Measurements from ENCODE around the gene PACRG.

Gene PACRG

GRCh38 chr6:163255265-163255664 is 527.5 kb downstream of the PACRG start:
- DNase-seq = no peak

- no peak for DNase-seq
These were observed 531.9 kb downstream of the PACRG start for GRCh38 chr6:163259689-163260088.

GRCh38 chr6:163260111-163260895 is 532.5 kb downstream of the PACRG start:
- no peak for DNase-seq

GRCh38 chr6:163260911-163261310 is 533.1 kb downstream of the PACRG start:
- DNase-seq = no peak

- no peak for DNase-seq
These were observed 533.6 kb downstream of the PACRG start for GRCh38 chr6:163261361-163261760.

GRCh38 chr6:163262080-163262479 is 534.3 kb downstream of the PACRG start:
- no peak for DNase-seq

GRCh38 chr6:163263196-163263595 is 535.4 kb downstream of the PACRG start:
- no peak for DNase-seq

GRCh38 chr6:163263998-163264661 is 536.4 kb downstream of the PACRG start:
- no peak for DNase-seq

- DNase-seq = no peak
These were observed 536.9 kb downstream of the PACRG start for GRCh38 chr6:163264662-163265035.

- DNase-seq = no peak
These were observed 553.9 kb downstream of the PACRG start for GRCh38 chr6:163281634-163282033.

- no peak for DNase-seq
These were observed 554.9 kb downstream of the PACRG start for GRCh38 chr6:163282672-163283071.

- no peak for DNase-seq
These were observed 556.4 kb downstream of the PACRG start for GRCh38 chr6:163284151-163284550.

GRCh38 chr6:163285691-163286090 is 557.9 kb downstream of the PACRG start:
- DNase-seq = no peak

GRCh38 chr6:163287626-163288025 is 559.9 kb downstream of the PACRG start:
- no peak for DNase-seq

- no peak for DNase-seq
These were observed 560.3 kb downstream of the PACRG start for GRCh38 chr6:163288066-163288465.

GRCh38 chr6:163288915-163289314 is 561.1 kb downstream of the PACRG start:
- no peak for DNase-seq

- DNase-seq = no peak
These were observed 561.7 kb downstream of the PACRG start for GRCh38 chr6:163289447-163289846.

- DNase-seq = no peak
These were observed 562.9 kb downstream of the PACRG start for GRCh38 chr6:163290545-163291274.

GRCh38 chr6:163291622-163292021 is 563.8 kb downstream of the PACRG start:
- DNase-seq = no peak

- no peak for DNase-seq
These were observed 565.5 kb downstream of the PACRG start for GRCh38 chr6:163293286-163293685.

GRCh38 chr6:163294734-163295133 is 567.0 kb downstream of the PACRG start:
- DNase-seq = no peak

- no peak for DNase-seq
These were observed 569.2 kb downstream of the PACRG start for GRCh38 chr6:163296835-163297519.
